ENCODE results near the gene EMX2.

Gene EMX2

DNA sequence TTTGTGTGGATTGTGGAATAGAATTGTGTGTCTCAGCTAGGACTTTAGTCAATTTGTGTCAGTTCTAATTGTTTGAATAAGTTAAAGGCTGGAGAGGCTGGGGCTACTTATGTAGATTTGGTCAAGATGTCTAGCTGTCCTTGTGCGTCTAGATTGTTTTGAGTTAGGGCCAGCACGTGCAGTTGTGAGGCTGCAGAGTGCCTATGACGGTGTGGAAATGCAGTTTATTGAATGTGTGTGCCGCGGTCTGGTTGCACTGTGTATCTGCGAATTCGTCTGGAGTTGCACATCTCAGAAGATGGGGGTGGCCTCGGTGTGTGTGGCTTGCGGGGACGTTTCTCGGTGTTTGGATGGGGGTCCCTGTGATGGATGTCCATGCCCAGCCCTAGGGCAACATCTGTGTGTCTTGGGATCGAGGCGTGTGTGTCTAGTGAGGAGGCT is 10.2 kb downstream of the EMX2 start:
- peaks cover 3 to 5% of the 10 kb centered on the region in 2 donors for H3K36me3 Mint-ChIP-seq
- DNase-seq = no peak
- H3K27ac Mint-ChIP-seq = peak overlapping the region; percentile 79
- peaks cover 69 to 77% of the 10 kb centered on the region in 2 donors for H3K27me3 Mint-ChIP-seq
- peak overlapping the region in 1 of 2 donors; percentile 45 for H3K4me3 Mint-ChIP-seq
- ATAC-seq (replicated peaks) = no peak
- H3K4me1 Mint-ChIP-seq = peaks cover 14 to 16% of the 10 kb centered on the region in 2 donors
- no peaks in the 10 kb centered on the region for H3K9me3 Mint-ChIP-seq

DNA sequence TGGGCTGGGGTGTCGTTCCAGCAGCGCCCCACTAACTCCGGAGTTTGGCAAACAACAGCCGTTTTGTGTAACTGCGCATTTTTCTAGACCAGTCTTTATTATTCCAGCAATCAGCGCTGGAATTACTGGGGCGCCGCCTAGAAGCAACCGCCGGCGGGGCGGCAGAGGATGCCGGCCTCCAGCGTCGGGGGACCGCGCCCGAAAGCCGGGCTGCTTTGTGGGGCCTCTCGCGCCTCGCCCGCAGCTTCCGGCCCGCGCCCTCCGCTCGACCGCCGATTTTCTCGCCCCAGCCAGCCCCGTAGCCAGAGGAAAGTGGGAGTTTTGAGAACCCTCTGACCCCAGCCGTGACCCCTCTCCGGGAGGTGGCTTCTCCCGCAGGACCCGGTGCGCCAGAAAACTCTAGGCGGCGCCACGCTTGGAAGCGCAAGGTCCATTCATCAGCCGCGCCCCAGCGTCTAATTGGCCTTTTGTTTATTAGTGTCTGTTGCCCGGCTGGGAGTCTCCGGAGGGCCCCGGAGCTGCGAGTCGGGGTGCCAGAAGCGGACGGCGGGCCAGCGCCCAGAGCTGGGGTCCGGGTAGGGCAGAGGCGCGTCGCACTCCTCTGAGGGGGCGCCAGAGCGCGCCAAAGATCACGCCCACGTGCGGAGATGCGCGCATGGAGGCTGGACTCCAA is 10.7 kb downstream of the EMX2 start:
- no peaks in the 10 kb centered on the region for H3K9me3 Mint-ChIP-seq
- peaks cover 63 to 71% of the 10 kb centered on the region in 2 donors for H3K27me3 Mint-ChIP-seq
- H3K4me1 Mint-ChIP-seq = peaks cover 8 to 10% of the 10 kb centered on the region in 2 donors
- no peak for ATAC-seq (replicated peaks)
- H3K27ac Mint-ChIP-seq = peak overlapping the region; percentile 79
- no peak for DNase-seq
- H3K4me3 Mint-ChIP-seq = no peak overlapping the region
- peaks cover 3% of the 10 kb centered on the region in 2 donors for H3K36me3 Mint-ChIP-seq

DNA sequence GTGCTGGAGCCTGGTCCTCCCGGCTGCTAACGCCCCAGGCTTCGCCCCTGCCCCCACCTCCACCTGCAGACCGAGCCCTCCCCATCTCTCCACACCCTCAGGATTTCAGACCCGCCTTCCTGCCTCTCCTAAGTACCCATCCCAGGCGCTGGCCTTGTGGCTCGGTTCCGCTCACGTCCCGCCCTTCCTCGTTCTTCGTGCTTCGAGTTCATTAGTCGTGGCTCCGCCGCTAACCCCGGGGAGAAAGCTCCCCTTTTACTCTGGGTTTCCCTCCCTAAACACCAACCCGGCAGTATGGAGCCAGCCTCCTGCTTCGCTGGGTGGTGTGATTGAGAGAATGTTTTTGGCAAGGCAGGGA is 11.2 kb downstream of the EMX2 start:
- Mint-ChIP-seq H3K9me3 (no peaks in the 10 kb centered on the region), H3K36me3 (peaks cover 3% of the 10 kb centered on the region in 2 donors), H3K27ac (no peak overlapping the region), H3K4me1 (peaks cover 7 to 8% of the 10 kb centered on the region in 2 donors), H3K4me3 (peak overlapping the region in 1 of 2 donors; percentile 58), H3K27me3 (peaks cover 60 to 67% of the 10 kb centered on the region in 2 donors)
- DNase-seq (no peak), ATAC-seq (replicated peaks) (no peak)

DNA sequence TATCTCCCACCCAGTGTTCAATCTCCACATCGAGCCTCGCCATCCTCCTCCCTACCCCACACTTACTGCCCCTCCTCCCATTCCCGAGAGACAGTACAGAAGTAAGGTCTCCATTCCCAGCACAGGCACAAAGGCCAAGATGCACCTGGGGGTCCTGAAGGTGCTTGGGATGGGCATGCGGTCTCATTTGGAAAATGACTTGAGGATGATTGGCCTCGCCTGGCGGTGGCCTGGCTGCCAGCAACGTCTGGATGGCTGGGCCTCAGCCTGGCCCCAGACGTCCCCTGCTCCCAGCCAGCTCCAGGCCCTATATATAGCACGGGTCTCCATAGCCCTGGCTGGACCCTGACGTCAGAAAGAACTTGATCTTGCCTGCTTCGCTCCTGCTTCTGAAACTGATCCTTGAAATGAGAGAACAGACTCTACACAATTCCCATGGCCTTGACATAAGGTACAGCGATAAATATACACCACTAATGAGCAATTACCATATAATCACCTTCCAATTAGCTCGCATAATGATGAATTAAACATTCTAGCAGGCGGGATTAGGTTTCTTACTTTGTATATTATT is 11.8 kb downstream of the EMX2 start:
- DNase-seq = no peak
- Mint-ChIP-seq H3K27me3 (peaks cover 60 to 67% of the 10 kb centered on the region in 2 donors), H3K9me3 (no peaks in the 10 kb centered on the region)

DNA sequence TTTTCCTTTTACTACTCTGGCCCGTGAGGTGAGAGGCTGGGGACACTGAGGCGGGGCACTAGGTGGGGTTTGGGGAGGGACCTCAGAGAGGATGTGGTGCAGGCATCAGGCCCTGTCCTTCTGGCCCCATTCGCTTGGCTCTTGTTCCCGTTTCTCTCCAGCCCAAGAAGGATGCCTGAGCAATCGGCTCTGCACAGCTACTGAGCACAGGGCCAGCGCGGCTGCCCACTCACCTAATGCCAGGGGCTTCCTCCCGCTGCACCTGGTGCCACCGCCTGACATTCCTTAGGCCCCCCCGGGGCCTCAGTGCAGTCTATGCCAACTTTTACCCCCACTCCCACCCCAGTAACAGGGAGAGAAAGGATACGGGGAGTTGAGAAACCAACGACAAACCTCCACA is 12.5 kb downstream of the EMX2 start:
- H3K9me3 Mint-ChIP-seq = no peaks in the 10 kb centered on the region
- no peak overlapping the region for H3K4me3 Mint-ChIP-seq
- DNase-seq (no peak), ATAC-seq (replicated peaks) (no peak)
- peaks cover 3% of the 10 kb centered on the region in 2 donors for H3K36me3 Mint-ChIP-seq
- peaks cover 60 to 63% of the 10 kb centered on the region in 2 donors for H3K27me3 Mint-ChIP-seq
- no peak overlapping the region for H3K27ac Mint-ChIP-seq
- H3K4me1 Mint-ChIP-seq = peaks cover 7 to 8% of the 10 kb centered on the region in 2 donors

More for the DNA sequence above, 11.8 kb downstream of the EMX2 start:
- Mint-ChIP-seq H3K36me3 (peaks cover 3% of the 10 kb centered on the region in 2 donors), H3K27ac (no peak overlapping the region), H3K4me3 (peak overlapping the region in 1 of 2 donors; percentile 58), H3K4me1 (peaks cover 7 to 8% of the 10 kb centered on the region in 2 donors)
- ATAC-seq (replicated peaks) = no peak

DNA sequence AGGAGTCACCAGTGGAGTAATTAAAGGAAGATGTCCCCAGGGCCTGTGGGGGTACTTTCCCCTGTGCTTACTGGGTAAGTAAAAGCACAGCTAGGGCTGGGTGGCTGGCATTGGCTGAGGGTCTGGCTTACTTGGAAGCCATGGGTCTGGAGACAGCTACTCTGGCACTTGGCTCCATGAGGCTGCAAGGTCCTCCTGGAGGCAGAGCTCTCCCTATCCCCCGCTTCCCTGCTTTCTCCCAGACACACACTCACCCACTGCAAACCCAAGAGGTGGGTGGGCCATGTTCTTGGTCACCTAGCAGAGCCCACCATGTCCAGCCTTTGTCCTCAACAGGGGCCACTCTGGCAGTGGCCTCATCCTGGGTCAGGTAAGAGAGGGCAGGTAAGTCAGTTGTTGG is 13.3 kb downstream of the EMX2 start:
- Mint-ChIP-seq H3K27ac (no peak overlapping the region), H3K4me3 (no peak overlapping the region), H3K27me3 (peaks cover 53 to 55% of the 10 kb centered on the region in 2 donors), H3K4me1 (peaks cover 7% of the 10 kb centered on the region in 2 donors), H3K36me3 (peaks cover 3% of the 10 kb centered on the region in 2 donors), H3K9me3 (no peaks in the 10 kb centered on the region)
- no peak for ATAC-seq (replicated peaks)
- no peak for DNase-seq

DNA sequence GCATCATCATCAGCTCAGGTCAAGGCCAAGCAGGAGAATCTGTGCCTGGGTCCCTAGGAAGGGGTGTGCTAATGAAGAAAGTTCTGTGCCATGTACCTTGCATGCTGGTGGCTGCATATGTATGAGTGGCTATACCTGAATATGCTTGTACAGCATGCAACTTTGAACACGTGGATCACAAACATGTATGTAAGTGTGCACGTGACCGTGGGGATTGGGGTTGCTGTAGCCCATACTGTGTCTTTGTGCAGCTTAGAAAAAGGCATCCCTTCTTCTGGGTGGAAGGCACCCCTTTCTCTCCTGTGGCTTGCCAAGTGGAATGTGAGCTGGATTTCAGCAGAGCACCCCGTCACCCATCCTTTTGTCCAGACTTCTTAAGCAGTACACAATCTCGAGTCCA is 13.8 kb downstream of the EMX2 start:
- H3K9me3 Mint-ChIP-seq = no peaks in the 10 kb centered on the region
- no peak overlapping the region for H3K27ac Mint-ChIP-seq
- peaks cover 3% of the 10 kb centered on the region in 2 donors for H3K36me3 Mint-ChIP-seq
- DNase-seq = no peak
- H3K4me1 Mint-ChIP-seq = peaks cover 7% of the 10 kb centered on the region in 2 donors
- ATAC-seq (replicated peaks) = no peak
- H3K4me3 Mint-ChIP-seq = no peak overlapping the region
- H3K27me3 Mint-ChIP-seq = peaks cover 50% of the 10 kb centered on the region in 2 donors

DNA sequence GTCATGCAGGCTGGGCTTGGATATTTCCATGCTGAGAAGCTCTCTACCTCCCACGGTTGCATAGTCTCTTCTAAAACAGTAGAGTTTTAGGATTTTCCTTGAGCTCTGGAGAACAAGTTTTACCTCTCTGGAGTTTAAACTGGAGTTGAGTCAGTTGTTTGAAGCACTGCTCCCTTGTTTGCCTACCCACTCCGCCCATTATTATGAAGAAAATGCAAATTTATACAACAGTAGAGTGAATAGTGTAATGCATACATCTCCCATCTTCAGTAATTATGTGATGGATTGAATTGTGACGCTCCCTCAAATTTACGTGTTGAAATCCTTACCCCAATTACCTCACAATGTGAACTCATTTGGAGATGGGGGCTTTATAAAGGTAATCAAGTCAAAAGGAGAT is 17.2 kb downstream of the EMX2 start:
- Mint-ChIP-seq H3K36me3 (no peaks in the 10 kb centered on the region), H3K4me1 (no peaks in the 10 kb centered on the region), H3K27ac (no peak overlapping the region), H3K27me3 (peaks cover 23 to 26% of the 10 kb centered on the region in 2 donors), H3K9me3 (no peaks in the 10 kb centered on the region), H3K4me3 (no peak overlapping the region)
- ATAC-seq (replicated peaks) (no peak), DNase-seq (no peak)

DNA sequence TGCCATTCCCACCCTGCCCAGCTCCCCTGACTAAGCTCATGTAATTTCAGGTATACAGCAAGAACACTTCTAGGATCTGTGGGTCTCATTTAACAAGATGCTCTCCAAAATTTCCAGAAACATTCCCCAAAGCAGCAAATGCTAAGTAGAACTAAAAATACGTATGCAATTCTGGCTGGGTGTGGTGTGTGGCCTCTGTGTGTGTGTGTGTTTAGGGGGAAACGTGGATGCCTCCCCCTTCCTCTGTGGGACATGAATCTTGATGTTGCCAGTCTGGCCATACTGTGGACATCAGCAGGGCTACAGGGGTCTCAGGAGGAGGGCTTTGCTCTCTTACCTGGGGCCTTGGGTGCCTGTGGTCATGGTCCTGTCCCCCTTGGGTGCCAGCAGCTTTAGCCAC is 18.4 kb downstream of the EMX2 start:
- Mint-ChIP-seq H3K27ac (no peak overlapping the region), H3K4me1 (no peaks in the 10 kb centered on the region), H3K9me3 (no peaks in the 10 kb centered on the region), H3K36me3 (no peaks in the 10 kb centered on the region), H3K27me3 (peaks cover 13 to 15% of the 10 kb centered on the region in 2 donors), H3K4me3 (no peak overlapping the region)
- no peak for ATAC-seq (replicated peaks)
- DNase-seq = no peak

DNA sequence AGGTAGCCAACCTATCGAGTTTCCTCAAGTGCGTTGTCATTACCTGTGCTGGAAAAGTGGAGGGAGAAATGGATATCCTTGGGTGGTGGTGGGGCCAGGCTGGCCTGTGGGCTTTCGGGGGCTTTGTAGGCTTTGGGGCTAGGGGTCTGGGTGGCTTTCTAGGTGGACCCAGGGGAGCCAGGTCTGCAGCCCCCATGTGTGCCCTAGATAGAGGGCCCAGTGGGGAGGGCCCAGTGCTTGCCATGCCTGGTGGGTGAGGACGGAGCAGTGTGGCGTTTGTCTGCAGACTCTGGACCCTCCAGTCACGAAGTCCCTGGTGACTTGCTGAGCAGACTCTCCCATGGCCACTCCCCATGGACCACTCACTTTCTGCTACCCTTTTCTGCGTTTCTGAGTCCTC is 19.7 kb downstream of the EMX2 start:
- Mint-ChIP-seq H3K9me3 (no peaks in the 10 kb centered on the region), H3K36me3 (no peaks in the 10 kb centered on the region), H3K27me3 (peaks cover 4 to 11% of the 10 kb centered on the region in 2 donors), H3K4me3 (no peak overlapping the region), H3K27ac (no peak overlapping the region), H3K4me1 (no peaks in the 10 kb centered on the region)
- ATAC-seq (replicated peaks) = no peak
- no peak for DNase-seq

DNA sequence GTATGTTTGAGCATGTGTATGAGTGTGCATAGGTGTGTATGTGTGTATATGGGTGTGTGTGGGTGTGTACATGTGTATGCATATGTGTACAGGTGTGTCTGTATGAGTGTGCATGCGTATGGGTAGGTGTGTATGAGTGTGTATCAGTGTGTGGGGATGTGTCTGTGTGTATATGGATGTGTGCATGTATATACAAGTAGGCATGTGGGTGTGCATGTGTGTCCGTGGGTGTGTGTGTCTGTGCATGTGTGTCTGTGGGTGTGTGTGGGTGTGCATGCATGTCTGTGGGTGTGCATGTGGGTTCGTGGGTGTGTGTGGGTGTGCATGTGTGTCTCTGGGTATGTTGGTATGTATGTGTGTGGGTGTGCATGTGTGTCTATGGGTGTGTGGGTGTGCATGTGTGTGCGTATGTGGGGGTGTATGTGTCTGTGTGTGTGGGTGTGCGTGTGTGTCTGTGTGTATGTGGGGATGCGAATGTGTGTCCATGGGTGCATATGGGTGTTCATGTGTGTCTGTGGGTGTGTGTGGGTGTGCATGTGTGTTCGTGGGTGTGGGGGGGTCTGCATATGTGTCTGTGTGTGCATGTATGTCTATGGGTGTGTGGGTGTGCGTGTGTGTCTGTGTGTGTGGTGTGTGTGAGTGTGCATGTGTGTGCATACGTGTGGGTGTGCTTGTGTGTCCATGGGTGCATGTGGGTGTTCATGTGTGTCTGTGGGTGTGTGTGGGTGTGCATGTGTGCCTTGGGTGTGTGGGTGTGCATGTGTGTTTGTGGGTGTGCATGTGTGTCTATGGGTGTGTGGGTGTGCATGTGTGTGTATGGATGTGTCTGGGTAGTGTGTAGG is 20.6 kb downstream of the EMX2 start:
- H3K27ac Mint-ChIP-seq = no peak overlapping the region
- no peak overlapping the region for H3K4me3 Mint-ChIP-seq
- ATAC-seq (replicated peaks) (no peak), DNase-seq (no peak)
- no peaks in the 10 kb centered on the region for H3K9me3 Mint-ChIP-seq
- no peaks in the 10 kb centered on the region for H3K36me3 Mint-ChIP-seq
- H3K27me3 Mint-ChIP-seq = peaks cover 9 to 11% of the 10 kb centered on the region in 2 donors
- no peaks in the 10 kb centered on the region for H3K4me1 Mint-ChIP-seq

DNA sequence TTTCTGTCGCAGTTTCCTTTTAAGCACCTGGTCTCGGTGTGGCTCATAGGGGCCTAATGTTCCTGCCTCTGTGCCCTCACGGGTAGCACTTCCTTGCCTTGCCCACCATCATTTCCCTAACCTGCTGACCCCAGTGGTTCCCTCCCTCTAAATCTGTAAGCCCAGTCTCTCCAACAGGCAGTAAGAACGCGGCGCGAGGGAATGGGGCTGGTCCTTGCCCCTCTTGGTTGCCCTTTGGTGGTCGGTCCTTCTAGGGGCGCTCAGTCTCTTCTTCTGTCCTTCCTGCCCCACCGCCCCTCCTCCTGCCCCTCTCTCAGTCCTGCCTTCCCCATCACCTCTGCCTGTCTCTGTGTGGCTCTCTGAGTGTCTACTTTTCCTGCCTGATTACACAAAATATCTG is 21.2 kb downstream of the EMX2 start:
- DNase-seq (no peak), ATAC-seq (replicated peaks) (no peak)
- no peak overlapping the region for H3K27ac Mint-ChIP-seq
- H3K4me3 Mint-ChIP-seq = no peak overlapping the region
- H3K27me3 Mint-ChIP-seq = peaks cover 9 to 11% of the 10 kb centered on the region in 2 donors
- no peaks in the 10 kb centered on the region for H3K4me1 Mint-ChIP-seq
- no peaks in the 10 kb centered on the region for H3K9me3 Mint-ChIP-seq
- no peaks in the 10 kb centered on the region for H3K36me3 Mint-ChIP-seq

DNA sequence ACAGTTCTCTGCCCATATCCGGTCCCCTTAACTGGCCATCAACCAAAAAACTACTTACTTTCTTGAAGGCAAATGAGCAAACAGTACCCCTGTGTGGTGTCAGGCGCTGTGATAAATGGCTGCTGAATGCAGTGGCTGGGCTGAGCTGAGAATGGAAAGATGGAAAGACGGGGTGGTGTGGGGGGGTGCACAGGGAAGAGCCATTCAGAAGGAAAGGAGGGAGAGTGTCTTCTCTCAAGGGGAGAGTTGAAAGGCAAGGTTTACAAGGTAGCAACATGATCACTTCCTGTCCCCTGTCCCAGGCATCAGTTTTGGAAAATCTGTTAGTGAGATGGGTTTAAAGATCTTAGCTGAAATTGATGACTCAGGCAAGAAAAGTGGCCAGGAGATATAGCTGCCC is 22.5 kb downstream of the EMX2 start:
- H3K27me3 Mint-ChIP-seq = peaks cover 9 to 11% of the 10 kb centered on the region in 2 donors
- H3K36me3 Mint-ChIP-seq = no peaks in the 10 kb centered on the region
- no peak for DNase-seq
- no peaks in the 10 kb centered on the region for H3K4me1 Mint-ChIP-seq
- no peaks in the 10 kb centered on the region for H3K9me3 Mint-ChIP-seq
- H3K4me3 Mint-ChIP-seq = no peak overlapping the region
- ATAC-seq (replicated peaks) = no peak
- no peak overlapping the region for H3K27ac Mint-ChIP-seq

DNA sequence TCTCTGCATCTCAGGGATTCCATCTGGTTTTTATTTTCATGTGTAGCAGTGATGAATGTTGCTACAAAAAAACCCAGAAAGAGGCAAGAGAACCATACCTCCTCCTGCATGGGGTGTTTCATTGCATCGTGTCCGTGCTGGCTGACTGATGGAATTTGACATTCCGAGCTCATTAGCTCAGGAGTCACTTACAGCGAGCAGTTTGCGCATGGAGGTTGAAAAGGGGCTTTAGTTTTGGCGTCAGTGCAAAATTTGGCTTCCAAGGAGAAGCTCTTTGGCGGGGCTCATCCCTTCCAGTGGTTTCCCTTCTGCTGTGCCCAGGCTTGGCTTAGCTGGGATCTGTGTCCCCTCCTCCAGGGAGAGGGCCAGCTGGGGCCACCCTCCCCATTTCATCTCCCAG is 25.8 kb downstream of the EMX2 start:
- no peaks in the 10 kb centered on the region for H3K36me3 Mint-ChIP-seq
- ATAC-seq (replicated peaks) (no peak), DNase-seq (no peak)
- H3K27ac Mint-ChIP-seq = no peak overlapping the region
- peaks cover 4 to 9% of the 10 kb centered on the region in 2 donors for H3K9me3 Mint-ChIP-seq
- H3K4me1 Mint-ChIP-seq = peaks cover 2 to 5% of the 10 kb centered on the region in 2 donors
- peaks cover 26 to 31% of the 10 kb centered on the region in 2 donors for H3K27me3 Mint-ChIP-seq
- no peak overlapping the region for H3K4me3 Mint-ChIP-seq
